Bronchial epithelial cell (primary cell): ENCODE results near the gene TMEM236. TPM values are rescaled to one million over a fixed set of nuclear protein-coding genes. Genes with fewer than 3 reads are reported as not detected.
A peak's percentile ranks its signal among the peaks of the same experiment; 100 is the strongest.

Source experiments
- DNase-seq: peaks from one replicate; pipeline ENCODE4 v3.0.0-alpha.2; 2010; ENCODE audit warnings: low read depth
- FAIRE-seq: peaks from 2 replicates; lab custom pipeline; 2011; peaks lifted over from hg19 to GRCh38; lab: Jason Lieb, UNC
- H3K27me3 ChIP-seq: 2 replicates; pipeline ENCODE4 v1.5.1; 2011; ENCODE audit warnings: low read length; ENCODE audit not compliant: control insufficient read depth, insufficient read depth
- H3K36me3 ChIP-seq: 2 replicates; pipeline ENCODE4 v1.5.1; 2011; ENCODE audit warnings: low read length; ENCODE audit not compliant: control insufficient read depth, insufficient read depth
- H3K4me3 ChIP-seq: 2 replicates; pipeline ENCODE4 v1.5.1; 2011; ENCODE audit warnings: mild to moderate bottlenecking, low read depth, low read length, control low read depth
- total RNA-seq: library from RNA; depleted of rRNA; stranded (reverse); fragments of >200 nt; gene quantifications from 2 replicates; pipeline ENCODE4 v1.2.1, GENCODE V29; 2014
- TF ChIP-seq, protein P1 (sequence below): IDR thresholded peaks from 2 replicates; pipeline ENCODE4 v1.5.1; 2011; ENCODE audit warnings: mild to moderate bottlenecking, moderate library complexity, low read length, control low read depth, inconsistent platforms; ENCODE audit not compliant: insufficient read depth, severe bottlenecking

TMEM236 gene
- total RNA-seq, 1 donor from 2014 or later = under 0.01 TPM

DNA sequence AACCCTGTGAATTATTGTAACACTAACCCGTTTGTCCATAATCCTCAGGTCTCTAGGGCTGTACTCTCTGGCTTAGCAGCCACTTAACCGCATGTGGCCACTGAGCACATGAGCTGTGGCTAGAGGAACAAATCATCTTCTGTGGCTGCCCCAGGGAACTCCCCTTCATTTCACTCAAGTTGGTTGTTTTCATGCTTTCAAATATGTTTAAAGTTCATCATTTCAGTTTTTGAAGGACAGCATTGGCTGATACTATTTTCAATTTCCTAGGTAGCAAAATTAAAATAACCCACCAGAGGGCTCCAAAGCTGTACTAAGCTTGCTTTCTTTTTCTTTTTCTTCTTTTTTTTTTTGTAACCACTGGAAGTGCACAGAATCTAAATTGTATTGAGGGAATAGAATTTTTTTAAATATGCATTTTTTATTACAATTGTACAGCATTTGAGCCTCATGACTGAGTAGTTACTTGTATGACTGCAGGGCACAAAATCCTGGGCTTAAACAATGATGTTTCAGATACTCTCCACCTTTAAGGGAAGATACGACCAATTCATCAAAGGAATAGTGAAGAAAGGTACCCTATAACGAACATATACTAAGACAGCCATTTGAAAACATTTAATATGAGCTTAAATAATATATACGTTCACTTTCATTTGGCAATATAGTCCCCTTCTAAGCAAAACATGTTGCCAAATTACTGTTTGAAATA, 95.7 kb downstream of the TMEM236 start:
- H3K4me3 ChIP-seq = no peak overlapping the region
- DNase-seq (peak; percentile 10), FAIRE-seq (no peak)
- H3K36me3 ChIP-seq = no peaks in the 10 kb centered on the region
- no peaks in the 10 kb centered on the region for H3K27me3 ChIP-seq
- TF ChIP-seq, protein P1, sequence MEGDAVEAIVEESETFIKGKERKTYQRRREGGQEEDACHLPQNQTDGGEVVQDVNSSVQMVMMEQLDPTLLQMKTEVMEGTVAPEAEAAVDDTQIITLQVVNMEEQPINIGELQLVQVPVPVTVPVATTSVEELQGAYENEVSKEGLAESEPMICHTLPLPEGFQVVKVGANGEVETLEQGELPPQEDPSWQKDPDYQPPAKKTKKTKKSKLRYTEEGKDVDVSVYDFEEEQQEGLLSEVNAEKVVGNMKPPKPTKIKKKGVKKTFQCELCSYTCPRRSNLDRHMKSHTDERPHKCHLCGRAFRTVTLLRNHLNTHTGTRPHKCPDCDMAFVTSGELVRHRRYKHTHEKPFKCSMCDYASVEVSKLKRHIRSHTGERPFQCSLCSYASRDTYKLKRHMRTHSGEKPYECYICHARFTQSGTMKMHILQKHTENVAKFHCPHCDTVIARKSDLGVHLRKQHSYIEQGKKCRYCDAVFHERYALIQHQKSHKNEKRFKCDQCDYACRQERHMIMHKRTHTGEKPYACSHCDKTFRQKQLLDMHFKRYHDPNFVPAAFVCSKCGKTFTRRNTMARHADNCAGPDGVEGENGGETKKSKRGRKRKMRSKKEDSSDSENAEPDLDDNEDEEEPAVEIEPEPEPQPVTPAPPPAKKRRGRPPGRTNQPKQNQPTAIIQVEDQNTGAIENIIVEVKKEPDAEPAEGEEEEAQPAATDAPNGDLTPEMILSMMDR = peak; percentile 13

GRCh38 chr10:17848646-17849045, 96.6 kb downstream of the TMEM236 start:
- DNase-seq (no peak), FAIRE-seq (no peak)
- Histone ChIP-seq H3K36me3 (no peaks in the 10 kb centered on the region), H3K27me3 (no peaks in the 10 kb centered on the region), H3K4me3 (no peak overlapping the region)
- TF ChIP-seq, protein P1 = no peak

Other genes starting within 250 kb of the TMEM236 start
- 22.1 and 24.6 TPM in 2 replicates for gene HACD1, start 134.8 kb upstream of the TMEM236 start, total RNA-seq
- 21.9 and 31.6 TPM in 2 replicates for gene STAM, start 108.0 kb upstream of the TMEM236 start, total RNA-seq
- under 0.01 TPM in 2 replicates for gene MRC1, start 57.1 kb downstream of the TMEM236 start, total RNA-seq
- not detected in 2 replicates for gene SLC39A12, start 199.7 kb downstream of the TMEM236 start, total RNA-seq